Measurements from ENCODE around the gene MRM3.
A peak's percentile ranks its signal among the peaks of the same experiment; 100 is the strongest.
"Not testable (repeated sequence)": the region's sequence is repeated elsewhere in the genome, so short reads cannot be mapped to it uniquely, and the experiment has no call there.

MRM3 gene

GRCh38 chr17:792277-792676 is 10.1 kb downstream of the MRM3 start:
- Histone ChIP-seq H3K27ac (peak overlapping the region in 2 of 21 experiments; percentile 9 to 14), H3K4me3 (no peak overlapping the region)

GRCh38 chr17:794876-795275 is 12.7 kb downstream of the MRM3 start:
- Histone ChIP-seq H3K27ac (peak overlapping the region in 12 of 21 experiments; percentile 1 to 70 (median 40)), H3K4me3 (peak overlapping the region in 3 of 7 experiments; percentile 4 to 13 (median 13))

GRCh38 chr17:795276-795675 is 13.1 kb downstream of the MRM3 start:
- peak overlapping the region in 3 of 7 experiments; percentile 4 to 13 (median 13) for H3K4me3 ChIP-seq
- peak overlapping the region in 11 of 21 experiments; percentile 1 to 70 (median 41) for H3K27ac ChIP-seq

- H3K4me3 ChIP-seq = no peak overlapping the region
- peak overlapping the region in 7 of 21 experiments; percentile 38 to 70 (median 50) for H3K27ac ChIP-seq
Measured at GRCh38 chr17:795721-796120, 13.6 kb downstream of the MRM3 start.

- peak overlapping the region in 3 of 21 experiments; percentile 43 to 63 (median 56) for H3K27ac ChIP-seq
- no peak overlapping the region for H3K4me3 ChIP-seq
Measured at GRCh38 chr17:796609-797008, 14.5 kb downstream of the MRM3 start.

GRCh38 chr17:797236-797840 is 15.2 kb downstream of the MRM3 start:
- Histone ChIP-seq H3K27ac (peak overlapping the region in 6 of 21 experiments; percentile 10 to 63 (median 46)), H3K4me3 (no peak overlapping the region)

GRCh38 chr17:798246-798645 is 16.1 kb downstream of the MRM3 start:
- Histone ChIP-seq H3K27ac (peak overlapping the region in 1 of 21 experiments; percentile 10), H3K4me3 (no peak overlapping the region)

GRCh38 chr17:799261-799660 is 17.1 kb downstream of the MRM3 start:
- Histone ChIP-seq H3K4me3 (no peak overlapping the region), H3K27ac (no peak overlapping the region)

- Histone ChIP-seq H3K4me3 (no peak overlapping the region), H3K27ac (no peak overlapping the region)
Measured at GRCh38 chr17:800446-801242, 18.5 kb downstream of the MRM3 start.

GRCh38 chr17:801660-802059 is 19.5 kb downstream of the MRM3 start:
- no peak overlapping the region for H3K4me3 ChIP-seq
- no peak overlapping the region for H3K27ac ChIP-seq

GRCh38 chr17:802481-802880 is 20.3 kb downstream of the MRM3 start:
- no peak overlapping the region for H3K4me3 ChIP-seq
- H3K27ac ChIP-seq = no peak overlapping the region

- Histone ChIP-seq H3K27ac (no peak overlapping the region), H3K4me3 (no peak overlapping the region)
Measured at GRCh38 chr17:802901-803881, 21.0 kb downstream of the MRM3 start.

GRCh38 chr17:804541-805435 is 22.6 kb downstream of the MRM3 start:
- no peak overlapping the region for H3K27ac ChIP-seq
- H3K4me3 ChIP-seq = no peak overlapping the region

- H3K27ac ChIP-seq, H3K4me3 ChIP-seq: not testable (repeated sequence)
Measured at GRCh38 chr17:805886-806285, 23.7 kb downstream of the MRM3 start.

GRCh38 chr17:806346-806745 is 24.2 kb downstream of the MRM3 start:
- no peak overlapping the region for H3K27ac ChIP-seq
- H3K4me3 ChIP-seq = no peak overlapping the region

- Histone ChIP-seq H3K4me3 (no peak overlapping the region), H3K27ac (no peak overlapping the region)
Measured at GRCh38 chr17:806781-807522, 24.8 kb downstream of the MRM3 start.

GRCh38 chr17:807523-808294 is 25.6 kb downstream of the MRM3 start:
- Histone ChIP-seq H3K4me3 (no peak overlapping the region), H3K27ac (no peak overlapping the region)

All from skin epidermis (tissue), 12 donors.